DND-41 (cell line): Measurements from ENCODE around the gene TAF5L.

Experiments
- EZH2 ChIP-seq: IDR thresholded peaks from 3 replicates; pipeline ENCODE4 v1.6.1; 2012; ENCODE audit warnings: borderline replicate concordance, low read depth, mild to moderate bottlenecking, moderate library complexity, low read length, inconsistent platforms; ENCODE audit not compliant: severe bottlenecking
- TF ChIP-seq, protein P1 (sequence below): IDR thresholded peaks from 2 replicates; pipeline ENCODE4 v1.5.1; 2012; ENCODE audit warnings: borderline replicate concordance, low read length, moderate library complexity, mild to moderate bottlenecking; ENCODE audit not compliant: poor library complexity, severe bottlenecking; ENCODE audit errors: extremely low read depth

DNA sequence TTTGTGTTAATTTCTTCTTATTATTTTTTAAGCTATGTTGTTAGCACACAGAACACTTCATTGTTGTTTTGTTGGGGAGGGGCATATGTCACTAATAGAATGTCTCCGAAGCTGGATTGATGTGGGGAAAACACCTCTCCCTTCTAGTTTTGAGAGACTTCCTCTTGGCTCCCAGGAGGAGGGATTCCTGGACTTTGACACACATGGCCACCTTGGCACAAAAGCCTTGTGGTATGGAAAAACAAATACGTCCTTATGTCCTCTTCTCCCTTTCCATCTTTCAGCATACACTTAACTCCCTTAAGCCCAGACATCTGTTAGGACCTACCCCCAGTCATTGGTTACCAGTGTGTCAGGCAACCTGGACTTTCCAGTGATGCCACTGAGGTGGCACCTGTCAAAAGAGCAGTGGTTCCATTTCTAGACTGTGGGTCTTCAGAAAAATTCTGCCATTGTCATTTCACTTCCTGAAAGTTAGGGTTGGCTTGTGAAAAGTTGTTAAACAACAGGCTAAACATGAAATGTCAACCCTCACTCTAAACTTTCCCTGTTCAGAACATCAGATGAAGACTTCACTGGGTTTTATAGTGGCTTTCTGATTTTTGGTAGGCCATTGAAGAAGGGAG, 54.9 kb downstream of the TAF5L start:
- TF ChIP-seq, protein P1, sequence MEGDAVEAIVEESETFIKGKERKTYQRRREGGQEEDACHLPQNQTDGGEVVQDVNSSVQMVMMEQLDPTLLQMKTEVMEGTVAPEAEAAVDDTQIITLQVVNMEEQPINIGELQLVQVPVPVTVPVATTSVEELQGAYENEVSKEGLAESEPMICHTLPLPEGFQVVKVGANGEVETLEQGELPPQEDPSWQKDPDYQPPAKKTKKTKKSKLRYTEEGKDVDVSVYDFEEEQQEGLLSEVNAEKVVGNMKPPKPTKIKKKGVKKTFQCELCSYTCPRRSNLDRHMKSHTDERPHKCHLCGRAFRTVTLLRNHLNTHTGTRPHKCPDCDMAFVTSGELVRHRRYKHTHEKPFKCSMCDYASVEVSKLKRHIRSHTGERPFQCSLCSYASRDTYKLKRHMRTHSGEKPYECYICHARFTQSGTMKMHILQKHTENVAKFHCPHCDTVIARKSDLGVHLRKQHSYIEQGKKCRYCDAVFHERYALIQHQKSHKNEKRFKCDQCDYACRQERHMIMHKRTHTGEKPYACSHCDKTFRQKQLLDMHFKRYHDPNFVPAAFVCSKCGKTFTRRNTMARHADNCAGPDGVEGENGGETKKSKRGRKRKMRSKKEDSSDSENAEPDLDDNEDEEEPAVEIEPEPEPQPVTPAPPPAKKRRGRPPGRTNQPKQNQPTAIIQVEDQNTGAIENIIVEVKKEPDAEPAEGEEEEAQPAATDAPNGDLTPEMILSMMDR = no peak
- TF ChIP-seq EZH2 = no peak
